RWPE1 (cell line): Measurements from ENCODE around the gene CFAP97D2.

Source experiments
- CTCF ChIA-PET: fragments of 350-600 bp; sonication (Branson Sonifier 250); formaldehyde crosslinking; extraction: SDS; loops from one replicate; lab custom pipeline; 2021; lab: Yijun Ruan, JAX
- POLR2A ChIA-PET: fragments of 400-600 bp; formaldehyde crosslinking; extraction: SDS; loops from one replicate; lab custom pipeline; 2020; ENCODE audit warnings: antibody characterized with exemption; ENCODE audit not compliant: low non-redundant PET; lab: Yijun Ruan, JAX
- DNase-seq: peaks from one replicate; pipeline ENCODE4 v3.0.0; 2012; ENCODE audit warnings: low spot score
- H3K27ac ChIP-seq: fragments of 450-650 bp; 2 replicates; pipeline ENCODE4 v1.5.1; 2017
- CTCF ChIP-seq: fragments of 450-650 bp; conservative IDR thresholded peaks from 2 replicates; pipeline ENCODE4 v1.5.1; 2017; ENCODE audit warnings: low read depth, mild to moderate bottlenecking

The CFAP97D2 gene

GRCh38 chr13:114208134-114208533, 29.1 kb downstream of the CFAP97D2 start:
- no peak overlapping the region for H3K27ac ChIP-seq
- DNase-seq: no peak
- TF ChIP-seq CTCF: no peak
- ChIA-PET CTCF (no interaction called here), POLR2A (no interaction called here)

- POLR2A ChIA-PET: no interaction called here
- no peak for DNase-seq
- CTCF ChIA-PET: no interaction called here
- TF ChIP-seq CTCF: no peak
- H3K27ac ChIP-seq: no peak overlapping the region
Observed at GRCh38 chr13:114211446-114212157, 32.5 kb downstream of the CFAP97D2 start.

- CTCF ChIA-PET: no interaction called here
- TF ChIP-seq CTCF: no peak
- no peak for DNase-seq
- no peak overlapping the region for H3K27ac ChIP-seq
- POLR2A ChIA-PET: no interaction called here
Observed at GRCh38 chr13:114212158-114212495, 33.1 kb downstream of the CFAP97D2 start.

GRCh38 chr13:114213980-114214379, 34.9 kb downstream of the CFAP97D2 start:
- CTCF ChIA-PET: interaction anchor here (0.5 to 1.6 kb wide), 2 partner anchors 13 to 27 kb away, joined by 3 to 4 read pairs; no protein-coding TSS in a partner anchor
- no peak for DNase-seq
- no peak for TF ChIP-seq CTCF
- POLR2A ChIA-PET: no interaction called here
- no peak overlapping the region for H3K27ac ChIP-seq

- no peak for TF ChIP-seq CTCF
- H3K27ac ChIP-seq: no peak overlapping the region
- POLR2A ChIA-PET: no interaction called here
- no peak for DNase-seq
- CTCF ChIA-PET: no interaction called here
Observed at GRCh38 chr13:114219392-114219791, 40.3 kb downstream of the CFAP97D2 start.

GRCh38 chr13:114222461-114222968, 43.5 kb downstream of the CFAP97D2 start:
- CTCF ChIA-PET: interaction anchor here (1.1 to 1.8 kb wide), 2 partner anchors 275 to 397 kb away, joined by 3 to 7 read pairs; no protein-coding TSS in a partner anchor

More at GRCh38 chr13:114222461-114222968, 43.5 kb downstream of the CFAP97D2 start:
- TF ChIP-seq CTCF: no peak
- POLR2A ChIA-PET: no interaction called here
- no peak overlapping the region for H3K27ac ChIP-seq
- no peak for DNase-seq
